ENCODE results near the gene PRR14L.
A peak's percentile ranks its signal among the peaks of the same experiment; 100 is the strongest.

GRCh38 chr22:31661851-31662667 is 87.9 kb downstream of the PRR14L start, which contains the start of gene PISD:
- no peak for TF ChIP-seq CTCF (IDR thresholded peaks at IDR 0.05)
- peak; percentile 72 for TF ChIP-seq POLR2A (IDR thresholded peaks at IDR 0.05)
